ENCODE data around the gene FBXO3. TPM values are rescaled to one million over a fixed set of nuclear protein-coding genes. Genes with fewer than 3 reads are reported as not detected.
"Not testable (repeated sequence)": the region's sequence is repeated elsewhere in the genome, so short reads cannot be mapped to it uniquely, and the experiment has no call there.

Gene FBXO3
- polyA plus RNA-seq, 3 donors: 62.1 to 71.3 (median 65.1) TPM

DNA sequence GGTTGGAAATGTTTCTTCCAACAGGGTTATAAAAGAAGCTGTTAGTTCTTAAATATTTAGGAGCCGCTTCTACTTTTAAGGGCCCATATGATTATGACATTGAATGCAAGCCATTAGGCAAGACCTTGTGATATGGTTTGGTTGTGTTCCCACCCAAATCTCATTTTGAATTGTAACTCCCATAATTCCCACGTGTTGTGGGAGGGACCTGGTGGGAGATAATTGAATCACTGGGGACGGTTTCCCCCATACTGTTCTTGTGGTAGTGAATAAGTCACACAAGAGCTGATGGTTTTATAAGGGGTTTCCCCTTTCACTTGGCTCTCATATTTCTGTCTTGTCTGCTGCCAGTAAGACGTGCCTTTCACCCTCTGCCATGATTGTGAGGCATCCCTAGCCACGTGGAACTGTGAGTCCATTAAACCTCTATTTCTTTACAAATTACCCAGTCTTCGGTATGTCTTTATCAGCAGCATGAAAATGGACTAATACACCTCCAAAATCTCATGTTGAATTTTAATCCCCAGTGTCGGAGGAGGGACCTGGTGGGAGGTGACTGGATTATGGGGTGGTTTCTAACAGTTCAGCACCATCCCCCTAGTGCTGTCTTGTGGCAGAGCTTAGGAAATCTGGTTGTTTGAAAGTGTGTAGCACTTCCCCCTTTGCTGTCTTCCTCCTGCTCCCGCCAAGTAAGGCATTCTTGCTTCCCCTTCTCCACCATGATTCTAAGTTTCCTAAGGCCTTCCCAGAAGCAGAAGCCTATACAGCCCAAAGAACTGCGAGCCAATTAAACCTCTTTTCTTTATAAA, 42.4 kb downstream of the FBXO3 start:
- DNase-seq (ENCODE audit: low read depth in 3 of 3, low spot score in 2 of 3): no peak

- DNase-seq (ENCODE audit: low read depth in 3 of 3, low spot score in 2 of 3): no peak
Observed at GRCh38 chr11:33730716-33731115, 43.6 kb downstream of the FBXO3 start.

DNA sequence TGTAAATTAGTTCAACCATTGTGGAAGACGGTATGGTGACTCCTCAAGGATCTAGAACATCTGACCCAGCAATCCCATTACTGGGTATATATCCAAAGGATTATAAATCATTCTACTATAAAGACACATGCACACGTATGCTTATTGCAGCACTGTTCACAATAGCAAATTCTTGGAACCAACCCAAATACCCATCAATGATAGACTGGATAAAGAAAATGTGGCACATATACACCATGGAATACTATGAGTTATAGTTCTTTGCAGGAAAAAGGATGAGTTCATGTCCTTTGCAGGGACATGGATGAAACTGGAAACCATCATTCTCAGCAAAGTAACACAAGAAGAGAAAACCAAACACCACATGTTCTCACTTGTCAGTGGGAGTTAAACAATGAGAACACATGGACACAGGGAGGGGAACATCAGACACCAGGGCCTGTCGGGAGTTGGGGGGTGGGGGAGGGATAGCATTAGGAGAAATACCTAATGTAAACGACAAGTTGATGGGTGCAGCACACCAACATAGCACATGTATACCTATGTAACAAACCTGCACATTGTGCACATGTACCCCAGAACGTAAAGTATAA, 45.2 kb downstream of the FBXO3 start:
- DNase-seq (ENCODE audit: low read depth in 3 of 3, low spot score in 2 of 3): not testable (repeated sequence)

DNA sequence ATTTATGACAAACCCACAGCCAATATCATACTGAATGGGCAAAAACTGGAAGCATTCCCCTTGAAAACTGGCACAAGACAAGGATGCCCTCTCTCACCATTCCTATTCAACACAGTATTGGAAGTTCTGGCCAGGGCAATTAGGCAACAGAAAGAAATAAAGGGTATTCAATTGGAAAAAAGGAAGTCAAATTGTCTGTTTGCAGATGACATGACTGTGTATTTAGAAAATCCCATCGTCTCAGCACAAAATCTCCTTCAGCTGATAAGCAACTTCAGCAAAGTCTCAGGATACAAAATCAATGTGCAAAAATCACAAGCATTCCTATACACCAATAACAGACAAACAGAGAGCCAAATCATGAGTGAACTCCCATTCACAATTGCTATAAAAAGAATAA, 46.8 kb downstream of the FBXO3 start:
- DNase-seq (ENCODE audit: low read depth in 3 of 3, low spot score in 2 of 3): not testable (repeated sequence)

- no peak for DNase-seq (ENCODE audit: low read depth in 3 of 3, low spot score in 2 of 3)
Observed at GRCh38 chr11:33725496-33725895, 48.8 kb downstream of the FBXO3 start.

- no peak for DNase-seq (ENCODE audit: low read depth in 3 of 3, low spot score in 2 of 3)
Observed at GRCh38 chr11:33724644-33725035, 49.7 kb downstream of the FBXO3 start.

- DNase-seq (ENCODE audit: low read depth in 3 of 3, low spot score in 2 of 3): no peak
Observed at GRCh38 chr11:33723238-33723881, 51.0 kb downstream of the FBXO3 start.

DNA sequence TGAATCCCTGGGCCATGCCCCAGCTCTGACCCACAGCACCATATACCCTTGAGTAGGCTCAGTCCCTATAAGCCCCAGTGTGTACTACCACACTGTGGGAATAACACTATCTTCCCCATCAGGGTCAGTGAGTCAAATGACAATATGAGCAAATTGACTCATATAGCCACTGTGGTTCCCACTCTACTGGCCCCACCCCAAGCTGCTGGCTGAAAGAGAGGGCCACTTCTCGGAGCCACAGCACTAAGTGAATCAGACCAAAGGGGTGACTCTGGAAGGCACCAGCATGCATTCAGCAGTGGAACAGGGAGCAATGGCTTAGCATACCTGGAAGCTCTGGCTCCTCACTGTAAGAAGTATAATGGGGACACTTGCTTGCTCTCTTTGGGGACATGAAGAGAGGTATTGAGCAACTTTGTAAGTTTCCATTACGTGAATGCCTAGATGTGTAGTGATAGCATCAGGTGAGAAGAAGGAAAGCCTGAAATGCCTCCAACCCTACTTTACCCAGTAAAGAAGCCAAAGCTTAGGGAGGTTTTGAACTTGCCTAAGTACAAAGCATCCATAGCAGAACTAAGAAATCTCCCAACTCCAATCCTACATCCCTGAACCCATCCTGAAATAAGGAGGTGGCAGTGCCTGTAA, 51.6 kb downstream of the FBXO3 start:
- no peak for DNase-seq (ENCODE audit: low read depth in 3 of 3, low spot score in 2 of 3)

DNA sequence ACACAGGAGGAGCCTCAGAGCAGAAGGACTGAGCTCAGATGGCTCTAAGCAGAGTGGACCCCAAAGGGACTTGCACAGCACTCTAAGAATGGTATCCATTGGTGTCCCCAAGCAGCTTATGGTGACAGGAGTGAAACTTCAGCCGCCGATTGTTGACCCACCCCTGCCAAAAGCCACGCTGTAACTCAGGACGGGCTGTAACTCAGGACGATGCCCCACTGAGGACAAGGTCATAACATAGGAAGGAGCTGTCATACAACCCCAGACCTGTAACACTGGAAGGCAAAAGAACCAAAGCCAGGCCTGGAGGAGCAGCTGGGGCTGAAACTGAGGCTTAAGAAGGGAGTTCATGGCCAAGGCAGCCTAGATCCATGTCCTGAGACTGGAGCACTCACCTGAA, 52.3 kb downstream of the FBXO3 start:
- DNase-seq (ENCODE audit: low read depth in 3 of 3, low spot score in 2 of 3): no peak

- DNase-seq (ENCODE audit: low read depth in 3 of 3, low spot score in 2 of 3): no peak
Observed at GRCh38 chr11:33721426-33721825, 52.9 kb downstream of the FBXO3 start.

DNA sequence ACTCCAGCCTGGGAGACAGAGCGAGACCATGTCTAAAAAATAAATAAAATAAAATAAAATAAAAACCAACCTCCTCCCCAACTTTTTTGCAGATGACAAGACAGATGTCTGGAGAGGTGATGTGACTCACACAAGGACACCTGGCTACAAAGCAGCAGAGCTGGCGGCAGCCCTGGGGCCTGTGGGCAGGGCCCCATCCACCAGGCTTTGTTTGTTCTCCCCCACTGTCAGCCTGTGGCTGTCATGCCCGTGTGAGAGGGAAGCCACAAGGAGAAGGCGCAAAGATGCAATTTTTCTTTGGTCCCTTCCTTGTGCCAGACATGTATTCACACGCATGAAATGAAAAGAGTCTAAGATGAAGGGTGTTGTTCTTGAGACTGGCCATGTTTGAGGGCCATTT, 54.7 kb downstream of the FBXO3 start:
- no peak for DNase-seq (ENCODE audit: low read depth in 3 of 3, low spot score in 2 of 3)

- no peak for DNase-seq (ENCODE audit: low read depth in 3 of 3, low spot score in 2 of 3)
Observed at GRCh38 chr11:33718440-33718839, 55.9 kb downstream of the FBXO3 start.

- DNase-seq (ENCODE audit: low read depth in 3 of 3, low spot score in 2 of 3): no peak
Observed at GRCh38 chr11:33716243-33716642, 58.1 kb downstream of the FBXO3 start.

DNA sequence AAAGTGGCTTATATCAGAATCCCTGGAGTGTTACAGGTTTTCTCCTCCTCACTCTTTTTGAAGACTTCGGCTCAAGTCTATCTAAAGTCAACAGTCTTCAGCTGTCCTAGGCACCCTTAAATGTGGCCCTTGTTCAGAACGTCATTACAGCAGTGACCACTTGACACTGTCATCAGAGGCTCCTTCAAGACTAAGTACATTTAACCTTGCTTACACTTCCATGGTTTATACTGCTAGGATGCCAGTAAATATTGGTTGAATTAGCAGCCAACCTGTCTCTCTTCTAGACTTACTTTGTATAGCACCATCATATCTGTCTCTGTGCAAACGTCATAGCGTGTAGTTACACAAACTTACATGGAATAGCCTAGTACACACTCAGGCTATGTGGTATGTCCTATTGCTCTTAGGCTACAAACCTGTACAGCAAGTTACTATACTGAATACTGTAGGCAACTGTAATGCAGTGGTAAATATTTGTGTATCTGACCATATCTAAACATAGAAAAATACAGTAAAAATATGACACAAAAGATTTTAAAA, 60.4 kb downstream of the FBXO3 start:
- DNase-seq (ENCODE audit: low read depth in 3 of 3, low spot score in 2 of 3): no peak

GRCh38 chr11:33713151-33713855, 61.0 kb downstream of the FBXO3 start:
- DNase-seq (ENCODE audit: low read depth in 3 of 3, low spot score in 2 of 3): no peak

GRCh38 chr11:33712436-33712835, 61.9 kb downstream of the FBXO3 start:
- no peak for DNase-seq (ENCODE audit: low read depth in 3 of 3, low spot score in 2 of 3)

- DNase-seq (ENCODE audit: low read depth in 3 of 3, low spot score in 2 of 3): no peak
Observed at GRCh38 chr11:33709466-33709865, 64.9 kb downstream of the FBXO3 start.

GRCh38 chr11:33708985-33709384, 65.3 kb downstream of the FBXO3 start:
- DNase-seq (ENCODE audit: low read depth in 3 of 3, low spot score in 2 of 3): no peak

DNA sequence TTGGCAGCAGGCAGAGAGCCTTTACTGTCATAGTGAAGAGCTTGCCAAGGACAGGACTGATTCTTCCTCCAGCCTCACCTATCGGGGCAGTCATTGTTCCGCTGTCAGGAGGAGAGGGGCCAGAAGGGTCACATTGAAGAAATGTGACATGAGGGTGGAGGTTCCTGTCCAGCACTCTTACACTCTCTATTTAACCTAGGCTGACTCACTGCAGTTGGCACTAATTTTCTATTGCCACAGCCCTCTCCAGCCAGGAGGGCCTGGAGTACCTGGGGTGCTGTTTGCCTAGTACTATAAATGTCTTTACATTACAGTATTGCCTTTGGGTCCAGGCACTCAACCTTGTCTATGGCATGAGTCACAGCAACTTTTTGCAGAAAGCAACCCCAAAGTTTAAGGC, 66.5 kb downstream of the FBXO3 start:
- DNase-seq (ENCODE audit: low read depth in 3 of 3, low spot score in 2 of 3): not testable (repeated sequence)

DNA sequence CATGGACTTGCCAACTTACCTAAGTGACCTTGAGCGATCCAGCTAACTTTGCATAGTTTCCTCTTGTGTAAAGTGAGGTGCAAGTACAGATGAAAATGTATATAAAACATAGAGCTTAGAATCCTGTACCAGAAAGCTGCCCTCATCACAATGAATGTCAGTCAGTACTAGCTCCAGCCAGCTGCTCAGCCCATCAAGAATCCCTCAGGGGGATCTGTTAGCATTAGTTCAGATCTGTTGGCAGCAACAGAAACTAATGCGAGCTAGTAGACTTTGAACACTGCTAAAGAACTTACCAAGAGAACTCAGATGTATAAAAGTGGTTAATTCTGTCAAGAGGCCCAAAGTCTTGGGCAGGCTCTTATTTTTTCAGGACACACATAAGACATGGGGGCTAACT, 67.4 kb downstream of the FBXO3 start:
- DNase-seq (ENCODE audit: low read depth in 3 of 3, low spot score in 2 of 3): no peak

GRCh38 chr11:33706546-33706945, 67.8 kb downstream of the FBXO3 start:
- DNase-seq (ENCODE audit: low read depth in 3 of 3, low spot score in 2 of 3): no peak

Measured in right renal cortex interstitium (tissue), 3 donors.